Stimulated activated CD4-positive, alpha-beta T cell treated with anti-CD3 and anti-CD28 coated beads, TNF-alpha, amount 100 ng/mL, for 1 hour (primary cell): ENCODE measurements around the gene TMEM19.
A peak's percentile ranks its signal among the peaks of the same experiment; 100 is the strongest.

Source experiments
- DNase-seq, 3 donors: peaks; one replicate each; pipeline ENCODE4 v3.0.0-alpha.2; 2020; ENCODE audit warnings: low read depth in 3 of 3, low spot score in 1 of 3

The TMEM19 gene

GRCh38 chr12:71710276-71711125, 24.6 kb downstream of the TMEM19 start:
- DNase-seq, result no peak

GRCh38 chr12:71718611-71719010, 32.7 kb downstream of the TMEM19 start:
- DNase-seq, result no peak

- DNase-seq, result no peak
These were observed 33.9 kb downstream of the TMEM19 start for GRCh38 chr12:71719647-71720370.

- no peak for DNase-seq
These were observed 36.1 kb downstream of the TMEM19 start for GRCh38 chr12:71721783-71722505.

GRCh38 chr12:71725011-71725410, 39.1 kb downstream of the TMEM19 start:
- DNase-seq, result no peak

GRCh38 chr12:71726548-71726947, 40.7 kb downstream of the TMEM19 start:
- DNase-seq, result no peak

- no peak for DNase-seq
These were observed 42.1 kb downstream of the TMEM19 start for GRCh38 chr12:71727958-71728357.

GRCh38 chr12:71730936-71731335, 45.1 kb downstream of the TMEM19 start:
- no peak for DNase-seq

- no peak for DNase-seq
These were observed 45.8 kb downstream of the TMEM19 start for GRCh38 chr12:71731439-71732356.

GRCh38 chr12:71732357-71732712, 46.5 kb downstream of the TMEM19 start:
- DNase-seq, result no peak

- DNase-seq, result no peak
These were observed 51.3 kb downstream of the TMEM19 start for GRCh38 chr12:71737197-71737596.

GRCh38 chr12:71742998-71743397, 57.1 kb downstream of the TMEM19 start:
- no peak for DNase-seq

GRCh38 chr12:71744522-71745300, 58.8 kb downstream of the TMEM19 start:
- DNase-seq, result no peak

- DNase-seq, result peak in 1 of 3 donors; percentile 18
These were observed 61.2 kb downstream of the TMEM19 start for GRCh38 chr12:71746974-71747611.

- DNase-seq, result no peak
These were observed 62.4 kb downstream of the TMEM19 start for GRCh38 chr12:71748081-71748850.

GRCh38 chr12:71749666-71750065, 63.8 kb downstream of the TMEM19 start:
- no peak for DNase-seq

GRCh38 chr12:71752891-71753290, 67.0 kb downstream of the TMEM19 start:
- no peak for DNase-seq
